HG03571 (cell line): Measurements from ENCODE around the gene KIAA1549.

Source experiments
- ATAC-seq: cut with Tn5 transposase; IDR thresholded peaks from one replicate; pipeline ENCODE4 v1.9.1; 2021; ENCODE audit not compliant: unreplicated experiment

Gene KIAA1549

GRCh38 chr7:138911007-138911406, 70.2 kb downstream of the KIAA1549 start:
- no peak for ATAC-seq

DNA sequence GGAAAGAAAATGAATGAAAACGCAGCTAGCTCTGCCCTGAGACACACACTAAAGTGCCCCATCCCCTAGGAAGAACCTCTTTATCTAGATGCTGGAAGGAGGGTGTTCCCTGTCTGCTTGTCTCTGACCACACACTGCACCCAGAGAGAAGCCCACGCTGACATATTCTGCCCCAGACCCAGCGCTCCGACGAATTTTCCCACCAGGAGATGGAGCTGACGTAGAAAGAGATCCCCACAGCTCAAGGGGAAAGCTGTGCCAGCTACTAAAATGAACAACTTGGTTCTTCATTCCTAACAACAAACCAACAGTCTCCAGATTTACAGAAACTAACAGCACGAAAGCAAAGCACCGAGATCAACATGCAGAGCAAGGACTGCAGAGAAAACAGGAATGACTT, 73.3 kb downstream of the KIAA1549 start:
- ATAC-seq: no peak

DNA sequence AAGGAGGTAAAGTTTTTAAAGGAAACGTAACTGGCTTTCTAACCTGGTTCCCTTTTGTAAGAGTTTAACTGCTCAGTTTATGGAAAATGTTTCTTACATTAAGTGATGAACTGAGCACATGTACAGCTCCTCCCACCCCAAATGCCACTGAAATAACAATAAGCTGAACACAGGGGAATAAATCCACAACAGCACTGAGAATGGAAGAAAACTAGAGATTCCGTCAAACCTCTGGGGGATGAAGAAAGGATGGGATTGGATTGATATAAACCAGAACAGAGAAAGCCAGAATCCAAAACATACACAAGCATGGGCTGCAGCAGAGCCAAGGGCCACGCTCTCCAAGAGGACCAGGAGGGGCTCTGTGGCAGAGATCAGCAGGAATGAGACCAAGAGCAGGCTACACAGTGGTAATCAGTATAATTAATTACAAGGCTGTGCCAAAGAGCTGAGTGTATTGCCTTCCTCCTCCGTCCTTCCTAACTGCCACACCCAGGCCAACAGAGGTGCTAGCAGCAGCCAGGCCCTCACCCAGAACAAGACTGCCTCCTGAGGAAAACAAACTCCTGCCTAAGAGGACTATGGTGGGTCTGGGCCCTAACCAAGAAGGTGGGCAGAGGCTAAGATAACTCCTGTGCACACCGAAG, 73.9 kb downstream of the KIAA1549 start:
- no peak for ATAC-seq

DNA sequence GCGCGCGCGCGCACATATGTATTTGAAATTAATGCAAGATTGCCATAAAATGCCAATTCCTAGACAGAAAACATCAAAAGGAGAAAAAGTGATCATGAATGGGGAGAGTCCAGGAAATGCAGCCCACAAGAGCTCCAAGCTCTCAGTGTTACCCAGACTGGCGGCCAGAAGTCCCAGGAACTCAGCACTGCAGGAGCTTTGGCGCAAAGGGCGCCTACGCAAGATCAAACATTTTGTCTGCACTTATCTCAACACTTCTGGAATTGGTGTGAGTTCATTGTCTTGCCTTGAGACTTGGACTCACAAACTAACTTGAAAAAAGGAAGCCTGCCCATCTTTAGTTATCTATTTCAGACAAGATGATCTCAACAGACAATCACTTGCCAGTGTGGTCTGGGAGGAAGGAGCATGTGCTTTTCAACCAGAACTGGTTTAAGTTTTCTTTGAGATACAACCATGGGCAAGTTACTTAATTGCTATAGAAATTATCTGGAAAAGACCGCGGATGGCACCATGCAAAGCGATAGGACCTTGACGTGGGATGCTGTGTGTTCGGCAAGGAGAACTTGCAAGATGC, 77.2 kb downstream of the KIAA1549 start:
- no peak for ATAC-seq

- no peak for ATAC-seq
Observed at GRCh38 chr7:138903186-138903820, 77.9 kb downstream of the KIAA1549 start.

GRCh38 chr7:138902161-138902560, 79.0 kb downstream of the KIAA1549 start:
- ATAC-seq: no peak

DNA sequence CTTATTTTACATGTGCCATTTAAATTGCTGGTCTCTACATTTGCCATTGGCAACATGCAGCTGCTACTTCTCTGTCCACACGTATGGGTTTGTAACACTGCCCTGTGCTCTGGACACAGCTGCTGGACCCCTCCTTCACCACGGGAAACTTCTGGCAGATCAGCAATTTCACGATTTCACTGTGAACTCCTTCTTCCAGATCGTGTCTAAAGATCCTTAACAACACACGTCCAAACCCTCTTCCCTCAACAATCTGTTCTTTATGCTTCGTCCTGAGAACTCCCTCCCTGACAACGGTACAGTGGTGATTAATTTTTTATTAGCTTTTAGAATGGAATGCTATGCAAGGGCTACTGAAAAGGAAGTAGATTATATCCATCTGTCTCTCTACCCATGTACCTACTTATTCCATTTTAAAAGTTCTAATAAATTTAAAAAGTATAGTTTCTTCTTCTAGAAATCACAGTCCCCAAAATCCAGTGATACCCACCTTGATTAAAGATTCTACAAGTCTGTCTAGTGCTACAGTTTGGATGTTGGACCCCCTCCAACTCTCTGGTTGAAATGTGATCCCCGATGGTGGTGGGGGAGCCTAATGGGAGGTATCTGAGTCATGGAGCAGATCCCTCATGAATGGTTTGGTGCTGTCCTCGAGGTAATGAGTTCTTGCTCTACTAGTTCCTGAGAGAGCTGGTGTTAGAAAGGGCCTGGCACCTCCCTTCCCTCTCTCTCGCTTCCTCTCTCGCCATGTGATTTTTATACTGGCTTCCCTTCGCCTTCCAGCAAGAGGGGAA, 81.0 kb downstream of the KIAA1549 start:
- ATAC-seq: no peak

DNA sequence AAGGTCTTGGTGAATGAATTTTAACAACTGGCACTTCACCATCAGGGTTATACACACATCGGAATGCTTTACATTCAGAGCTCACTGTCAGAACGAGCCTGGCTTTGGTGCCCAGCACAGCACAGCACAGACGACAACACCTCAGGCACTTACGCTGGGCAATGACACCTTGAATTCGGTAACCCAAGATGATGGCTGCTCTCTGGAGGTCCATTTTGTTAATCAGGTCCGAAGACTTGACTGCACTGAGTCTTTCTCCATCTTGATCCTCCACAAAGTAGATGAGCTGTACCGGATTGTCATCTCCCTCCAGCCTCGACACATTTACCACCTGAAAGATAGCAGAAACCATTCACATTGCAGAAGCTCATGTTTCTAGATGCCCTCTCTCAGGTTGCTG, 82.4 kb downstream of the KIAA1549 start:
- no peak for ATAC-seq

GRCh38 chr7:138898255-138898654, 82.9 kb downstream of the KIAA1549 start:
- no peak for ATAC-seq

DNA sequence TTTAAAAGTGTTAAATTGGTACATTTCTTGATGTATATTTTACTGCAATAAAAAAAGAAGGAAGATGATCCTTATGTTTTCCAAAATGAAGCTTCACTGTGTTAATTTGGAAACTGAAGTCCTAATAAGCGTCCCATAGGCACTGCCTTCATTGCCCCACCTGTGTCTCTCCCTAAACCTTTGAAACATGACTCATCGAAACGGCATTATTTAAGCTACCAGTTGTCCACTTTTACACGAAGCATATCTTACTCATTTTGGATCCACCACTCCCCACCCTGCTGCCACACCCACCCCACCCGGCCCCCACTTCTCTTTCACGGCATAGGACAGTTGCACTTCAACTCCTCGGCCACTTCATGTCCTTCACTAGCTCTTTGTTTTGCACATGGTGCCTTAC, 85.5 kb downstream of the KIAA1549 start:
- ATAC-seq: no peak

DNA sequence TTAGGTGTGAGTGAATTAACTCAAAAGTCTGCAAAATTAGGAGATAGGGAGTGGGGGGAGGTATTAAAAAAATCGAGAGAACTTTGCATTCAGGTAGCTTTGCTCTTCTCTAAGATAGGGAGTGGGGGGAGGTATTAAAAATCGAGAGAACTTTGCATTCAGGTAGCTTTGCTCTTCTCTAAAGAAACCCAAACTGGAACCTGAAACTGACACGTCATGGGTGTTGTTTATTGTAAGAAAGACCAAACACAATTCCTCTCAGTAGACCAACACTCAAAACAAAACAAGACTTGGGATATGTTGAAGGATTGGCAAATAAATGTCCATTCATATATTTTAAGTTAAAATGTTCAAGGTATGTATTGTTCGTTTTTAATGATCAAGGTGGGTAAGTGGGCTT, 87.9 kb downstream of the KIAA1549 start:
- no peak for ATAC-seq

DNA sequence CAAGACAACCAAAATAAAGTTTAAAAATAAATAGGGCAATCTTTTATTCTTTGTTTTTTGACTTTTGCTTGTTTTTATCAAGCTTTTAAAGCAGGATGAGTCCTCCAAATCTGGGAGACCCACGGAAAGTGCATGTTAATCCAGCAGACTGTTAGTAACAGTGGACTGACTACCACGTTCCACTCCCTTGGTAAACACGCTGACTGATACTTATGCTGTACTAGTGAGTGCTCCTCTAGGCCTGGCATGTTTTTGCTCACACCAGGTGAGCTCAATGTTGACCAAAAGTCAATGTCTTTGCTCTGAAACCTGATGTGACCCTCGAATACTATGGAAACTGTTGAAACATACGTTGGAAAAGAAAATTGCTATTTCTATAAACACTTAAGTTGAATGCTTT, 88.4 kb downstream of the KIAA1549 start:
- no peak for ATAC-seq

DNA sequence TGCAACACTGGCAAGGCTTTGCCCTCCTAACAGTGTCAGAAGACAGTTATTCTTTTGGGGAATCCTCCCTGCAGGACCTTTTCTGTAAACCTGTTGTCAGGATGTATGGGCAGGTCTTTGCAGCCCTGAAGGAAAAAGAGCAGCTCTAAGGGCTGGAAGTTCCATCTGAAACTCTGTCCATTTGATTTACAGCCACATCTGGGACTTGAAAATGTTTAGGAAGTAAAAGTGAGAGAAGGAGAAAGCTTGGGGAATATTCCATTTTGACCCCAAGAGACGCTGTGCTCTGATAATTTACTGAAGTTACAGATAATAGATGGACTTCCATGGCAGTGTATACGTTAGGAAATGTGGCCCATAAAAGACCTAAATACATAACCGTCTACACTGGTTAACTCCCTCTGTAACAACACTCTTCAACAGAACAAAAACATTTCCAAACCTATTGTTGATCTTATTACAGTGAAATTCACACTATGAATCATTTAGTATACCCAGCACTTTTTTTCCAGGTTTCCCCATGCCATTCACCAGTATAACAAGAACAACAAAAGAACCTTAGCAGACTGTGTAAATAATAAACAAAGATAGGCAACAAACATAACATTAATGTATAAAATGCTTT, 89.1 kb downstream of the KIAA1549 start:
- no peak for ATAC-seq

- no peak for ATAC-seq
Observed at GRCh38 chr7:138891446-138891810, 89.8 kb downstream of the KIAA1549 start.

DNA sequence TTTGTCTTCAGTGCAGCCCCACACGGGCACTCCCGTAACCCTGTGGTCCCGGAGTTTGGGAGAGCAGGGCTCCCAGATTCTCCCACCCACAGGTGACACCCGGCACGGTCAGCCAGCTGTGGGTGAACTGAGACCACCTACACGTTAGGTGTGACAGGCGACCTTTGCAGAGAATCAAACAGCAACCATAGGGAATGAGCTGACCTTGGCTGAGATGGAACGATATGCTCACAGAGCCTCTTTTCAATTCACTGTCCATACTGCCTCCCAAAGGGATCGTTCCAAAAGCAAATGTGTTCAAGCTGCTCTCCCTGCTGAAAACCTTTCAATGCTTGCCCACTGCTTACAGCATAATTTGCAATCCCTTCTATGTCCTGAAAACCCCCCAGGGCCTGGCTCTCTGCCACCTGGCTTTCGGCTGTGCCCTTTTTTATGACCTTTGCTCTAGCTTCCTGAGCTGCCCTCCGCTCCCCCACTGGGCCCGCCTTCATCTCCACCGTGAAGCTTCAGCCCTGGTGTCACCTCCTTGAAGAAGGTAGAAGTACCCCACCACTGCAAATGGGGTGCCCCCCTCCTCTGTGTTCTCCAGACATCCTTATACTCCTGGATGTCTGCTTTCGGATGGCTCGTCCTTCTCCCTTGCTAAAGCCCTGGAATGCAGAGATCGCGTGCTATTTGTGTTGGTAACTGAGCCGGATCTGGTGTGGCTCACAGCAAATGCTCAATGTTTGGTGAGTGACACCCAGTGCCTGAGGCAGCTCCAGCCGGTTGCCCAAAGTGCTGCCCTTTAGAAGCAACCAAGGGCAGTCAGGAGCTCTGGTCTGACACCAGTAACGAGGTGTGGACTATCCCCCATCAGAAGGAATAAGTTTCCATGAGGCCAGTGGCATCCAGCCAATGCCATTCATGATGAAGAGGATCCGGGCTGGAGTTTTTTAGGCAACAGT, 90.4 kb downstream of the KIAA1549 start:
- ATAC-seq: no peak

- ATAC-seq: no peak
Observed at GRCh38 chr7:138889582-138890498, 91.3 kb downstream of the KIAA1549 start.

GRCh38 chr7:138887872-138888656, 93.1 kb downstream of the KIAA1549 start:
- no peak for ATAC-seq

DNA sequence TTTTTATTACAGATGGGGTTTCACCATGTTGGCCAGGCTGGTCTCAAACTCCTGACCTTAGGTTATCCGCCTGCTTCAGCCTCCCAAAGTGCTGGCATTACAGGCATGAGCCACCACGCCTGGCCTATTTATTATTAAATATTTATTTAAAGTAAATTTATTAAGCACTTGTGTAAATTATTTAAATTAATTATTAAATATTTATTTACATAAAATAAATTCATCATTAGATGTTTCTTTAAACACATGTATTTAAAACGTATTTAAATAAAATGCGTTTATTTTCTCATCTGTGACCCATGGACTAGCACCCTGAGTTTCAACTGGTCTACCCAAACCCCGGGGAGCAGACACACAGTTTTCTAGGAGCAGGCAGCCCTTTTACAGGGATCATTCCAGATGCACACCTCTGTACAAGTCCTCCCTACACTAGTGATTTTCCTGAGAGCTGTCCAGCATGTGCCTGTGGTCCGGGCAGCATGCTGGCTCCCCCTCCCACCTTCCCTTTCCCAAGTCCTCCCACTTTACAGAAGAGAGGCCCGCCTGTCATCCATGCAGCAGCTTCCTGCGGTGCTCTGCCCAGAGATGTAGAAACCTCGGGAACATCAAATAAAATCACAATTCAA, 94.0 kb downstream of the KIAA1549 start:
- no peak for ATAC-seq
